GM21723 (cell line): Measurements from ENCODE around the gene CARHSP1.
"Not testable (repeated sequence)": the region's sequence is repeated elsewhere in the genome, so short reads cannot be mapped to it uniquely, and the experiment has no call there.

ENCODE experiments used
- ATAC-seq: cut with Tn5 transposase; IDR thresholded peaks from one replicate; pipeline ENCODE4 v1.9.1; 2021; ENCODE audit warnings: mild to moderate bottlenecking, moderate library complexity; ENCODE audit not compliant: unreplicated experiment

CARHSP1 gene

DNA sequence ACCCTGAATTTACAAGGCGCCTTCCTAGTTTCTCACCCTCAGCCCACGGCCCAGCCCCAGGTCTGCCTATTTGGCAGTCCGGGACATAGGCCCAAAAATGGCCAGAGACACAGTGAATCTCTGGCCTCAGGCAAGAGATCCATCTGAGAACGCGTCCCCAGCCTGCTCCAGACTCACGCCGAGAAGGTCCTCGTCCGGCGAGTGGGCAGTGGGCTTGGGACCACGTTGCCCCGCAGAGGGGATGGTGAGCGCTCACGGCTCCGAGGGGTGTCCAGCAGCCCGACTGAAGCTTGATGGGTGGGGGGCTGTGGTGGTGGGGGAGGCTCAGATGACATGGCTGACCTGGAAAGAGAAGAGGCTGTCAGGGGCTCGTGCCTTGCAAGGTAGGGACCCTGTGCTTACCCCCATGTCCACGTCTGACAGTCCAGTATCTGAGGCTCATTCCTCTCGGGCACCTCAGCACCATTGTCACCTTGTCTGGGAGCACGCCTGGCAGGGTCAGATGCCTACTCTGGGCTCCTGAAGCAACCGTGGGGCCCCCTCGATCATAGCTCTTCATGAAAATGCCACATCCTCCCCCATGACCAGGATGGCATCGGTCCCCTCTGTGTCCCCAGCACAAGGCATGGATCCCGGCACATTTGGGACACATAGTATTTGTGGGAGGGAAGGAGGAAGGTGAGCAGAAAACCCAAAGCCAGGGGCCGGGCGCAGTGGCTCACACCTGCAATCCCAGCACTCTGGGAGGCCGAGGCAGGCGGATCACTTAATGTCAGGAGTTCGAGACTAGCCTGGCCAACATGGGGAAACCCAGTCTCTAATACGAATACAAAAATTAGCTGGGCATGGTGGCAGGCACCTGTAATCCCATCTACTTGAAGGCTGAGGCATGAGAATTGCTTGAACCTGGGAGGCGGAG, 9.6 kb downstream of the CARHSP1 start:
- ATAC-seq: no peak

GRCh38 chr16:8855972-8856371, 12.8 kb downstream of the CARHSP1 start:
- ATAC-seq: no peak

DNA sequence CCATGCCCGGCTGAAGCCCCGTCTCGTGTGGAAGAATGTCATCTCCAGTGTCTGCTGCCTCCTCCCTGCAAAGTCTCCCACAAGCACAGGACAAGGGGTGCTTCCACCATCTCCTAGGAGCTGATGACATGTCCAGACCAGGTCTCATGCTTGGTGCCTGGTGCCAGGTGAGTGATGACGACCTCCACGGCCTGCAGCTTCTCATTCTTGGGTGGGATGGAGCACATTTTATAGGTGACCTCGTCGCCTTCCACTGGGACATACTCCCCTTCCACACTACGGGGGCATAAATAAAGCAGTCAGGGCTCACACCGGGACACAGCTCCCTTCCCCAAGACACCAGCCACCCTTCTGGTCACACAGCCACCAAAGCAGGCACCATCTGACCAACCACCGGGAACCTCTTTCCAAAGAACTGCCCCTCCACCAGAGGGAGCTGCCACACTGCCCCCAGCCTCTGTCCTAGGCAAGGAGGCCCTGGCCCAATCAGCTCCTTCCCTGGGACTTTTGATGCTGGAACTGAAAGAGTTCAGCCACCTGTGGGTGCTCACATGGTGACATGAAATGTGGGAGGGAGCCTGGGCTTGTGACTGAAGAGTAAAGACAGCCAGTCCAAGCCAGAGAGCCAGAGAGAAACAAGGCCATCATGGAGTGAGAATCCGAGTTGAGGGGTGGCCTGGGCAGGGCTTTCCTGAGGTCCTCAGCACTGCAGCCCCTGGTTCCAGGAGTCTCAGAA, 13.6 kb downstream of the CARHSP1 start:
- no peak for ATAC-seq

GRCh38 chr16:8854298-8854948, 14.4 kb downstream of the CARHSP1 start:
- no peak for ATAC-seq

- ATAC-seq: no peak
These were observed 15.2 kb downstream of the CARHSP1 start for GRCh38 chr16:8853611-8854010.

GRCh38 chr16:8853150-8853549, 15.7 kb downstream of the CARHSP1 start:
- no peak for ATAC-seq

DNA sequence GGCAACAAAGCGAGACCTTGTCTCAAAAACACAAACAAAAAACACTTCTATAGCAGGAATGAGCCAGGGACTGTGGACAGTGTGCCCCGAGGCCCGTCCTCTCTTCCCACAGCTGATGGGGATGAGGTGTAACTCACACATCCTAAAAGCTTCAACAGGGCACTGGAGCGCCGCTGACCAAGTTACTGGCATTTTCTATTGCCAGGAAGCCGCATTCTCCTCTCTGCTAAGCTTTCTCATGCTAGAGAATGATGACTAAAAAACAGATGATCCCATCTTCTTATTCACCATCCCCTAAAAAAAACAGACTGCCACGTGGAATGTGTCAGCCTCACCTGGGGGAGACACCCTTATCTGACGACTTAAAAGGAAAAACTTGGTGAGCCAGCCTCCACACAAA, 16.3 kb downstream of the CARHSP1 start:
- no peak for ATAC-seq

- ATAC-seq: no peak
These were observed 16.9 kb downstream of the CARHSP1 start for GRCh38 chr16:8851761-8852403.

GRCh38 chr16:8850279-8850885, 18.4 kb downstream of the CARHSP1 start:
- no peak for ATAC-seq

DNA sequence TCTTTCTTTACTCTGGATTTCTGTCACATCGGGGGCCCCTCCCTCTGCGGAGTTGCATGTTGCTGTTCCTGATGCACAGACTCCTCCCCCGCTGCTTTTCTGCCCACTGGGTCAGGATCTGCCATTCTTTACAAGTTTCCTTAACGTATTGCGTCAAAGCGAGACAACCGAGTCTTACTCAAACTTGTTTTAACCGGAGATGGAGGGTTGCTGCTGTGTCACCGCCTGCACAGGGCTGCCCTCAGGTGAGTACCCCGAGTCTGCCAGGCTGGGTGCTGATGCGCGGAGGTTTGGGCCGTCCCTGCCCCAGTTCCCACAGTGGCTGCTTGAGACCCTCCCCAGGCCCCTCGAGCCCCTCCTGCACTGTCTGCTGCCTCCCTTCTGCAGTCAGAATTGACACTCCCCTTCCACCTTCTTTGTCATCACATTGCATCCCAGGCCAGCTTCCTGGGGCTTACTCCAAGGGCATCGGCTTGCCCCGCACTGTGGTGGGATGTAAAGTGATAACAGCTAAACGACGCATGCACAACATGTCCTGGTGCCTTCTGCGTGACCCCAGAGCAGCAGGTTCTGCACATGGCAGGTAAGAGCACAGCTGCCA, 19.3 kb downstream of the CARHSP1 start:
- ATAC-seq: no peak

- no peak for ATAC-seq
These were observed 19.8 kb downstream of the CARHSP1 start for GRCh38 chr16:8848939-8849391.

GRCh38 chr16:8848231-8848938, 20.4 kb downstream of the CARHSP1 start:
- ATAC-seq: no peak

GRCh38 chr16:8847623-8848022, 21.2 kb downstream of the CARHSP1 start:
- ATAC-seq: no peak

GRCh38 chr16:8847145-8847544, 21.7 kb downstream of the CARHSP1 start:
- ATAC-seq: no peak

GRCh38 chr16:8846401-8846932, 22.3 kb downstream of the CARHSP1 start:
- ATAC-seq: no peak

GRCh38 chr16:8845699-8846298, 23.0 kb downstream of the CARHSP1 start:
- no peak for ATAC-seq

DNA sequence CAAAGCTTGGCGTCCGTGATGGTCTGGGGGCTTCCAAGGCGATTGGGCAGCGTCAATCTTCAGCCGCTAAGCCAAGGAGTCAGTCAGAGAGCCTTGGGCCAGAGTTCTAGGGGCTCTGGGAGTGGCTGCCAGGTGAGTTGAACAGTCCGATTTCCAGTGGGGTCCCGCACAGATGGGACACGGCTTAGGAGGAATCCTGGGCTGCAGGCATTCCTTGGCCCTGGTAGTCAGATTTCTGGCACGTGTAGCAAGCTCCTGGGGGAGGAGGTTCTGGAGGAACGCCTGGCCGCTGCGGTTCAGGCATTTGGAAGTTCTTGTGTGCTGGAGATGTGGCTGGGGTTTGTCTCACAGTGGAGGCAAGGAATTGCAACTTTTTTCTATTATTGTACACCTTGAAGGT, 25.5 kb downstream of the CARHSP1 start:
- ATAC-seq: not testable (repeated sequence)

DNA sequence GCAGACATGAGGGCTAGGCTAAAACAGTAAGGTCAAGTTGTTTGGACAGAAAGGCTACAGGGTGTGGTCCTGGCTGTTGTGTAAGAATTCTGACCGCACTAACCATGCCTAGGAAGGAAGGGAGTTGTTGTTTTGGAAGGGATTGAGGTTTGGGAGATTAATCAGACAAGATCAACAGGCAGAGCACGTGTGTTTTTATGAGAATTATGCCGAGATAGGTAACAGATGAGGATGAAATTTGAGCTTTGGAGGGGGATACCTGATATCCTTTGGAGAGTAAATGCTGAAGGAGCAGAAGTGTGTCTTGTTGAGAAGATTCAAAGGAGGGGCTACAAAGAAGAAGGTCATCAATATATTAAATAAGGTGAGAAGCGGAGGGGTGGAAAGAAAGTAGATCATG, 26.8 kb downstream of the CARHSP1 start:
- ATAC-seq: not testable (repeated sequence)

- ATAC-seq: not testable (repeated sequence)
These were observed 31.2 kb downstream of the CARHSP1 start for GRCh38 chr16:8837594-8837993.
